ENCODE data around the gene HPCAL1. TPM values are rescaled to one million over a fixed set of nuclear protein-coding genes. Genes with fewer than 3 reads are reported as not detected.

Gene HPCAL1
- total and polyA plus RNA-seq, 12 donors, result 17.4 to 118 (median 61.3) TPM

DNA sequence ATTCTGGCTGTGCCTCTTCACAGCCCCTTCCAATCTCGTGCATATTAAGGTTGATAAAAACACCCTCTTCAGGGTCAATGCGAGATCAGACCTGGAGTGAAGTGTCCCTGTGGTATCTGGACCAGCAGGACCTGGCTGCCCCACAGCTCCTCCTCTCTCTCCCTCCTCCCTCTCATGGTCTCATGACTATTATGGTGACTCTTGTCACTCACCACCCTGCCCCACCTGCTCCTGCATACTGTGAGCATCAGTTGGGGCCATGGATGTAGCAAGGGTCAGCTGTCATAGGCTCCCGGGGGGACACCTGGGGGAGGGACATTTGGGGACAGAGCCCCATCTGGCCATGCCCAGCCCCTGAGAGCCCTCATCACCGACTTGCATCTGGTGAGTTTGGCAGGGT lies 95.2 kb downstream of the HPCAL1 start:
- 63 to 68% (median 65%) methylated on average over 4 of the region's 4 CpGs for WGBS, 4 donors
- Histone ChIP-seq H3K27me3 (no peaks in the 10 kb centered on the region), H3K9me3 (replicated peaks in 1 of 3) (no peaks in the 10 kb centered on the region), H3K36me3 (replicated peaks in 1 of 2) (no peaks in the 10 kb centered on the region), H3K4me3 (no peak overlapping the region), H3K4me1 (replicated peaks in 1 of 2) (peaks cover 7 to 30% of the 10 kb centered on the region in 2 donors), H3K27ac (peak overlapping the region in 1 of 5 donors; percentile 45)
- no peak for TF ChIP-seq POLR2A (IDR thresholded peaks at IDR 0.05)
- TF ChIP-seq, protein P1, sequence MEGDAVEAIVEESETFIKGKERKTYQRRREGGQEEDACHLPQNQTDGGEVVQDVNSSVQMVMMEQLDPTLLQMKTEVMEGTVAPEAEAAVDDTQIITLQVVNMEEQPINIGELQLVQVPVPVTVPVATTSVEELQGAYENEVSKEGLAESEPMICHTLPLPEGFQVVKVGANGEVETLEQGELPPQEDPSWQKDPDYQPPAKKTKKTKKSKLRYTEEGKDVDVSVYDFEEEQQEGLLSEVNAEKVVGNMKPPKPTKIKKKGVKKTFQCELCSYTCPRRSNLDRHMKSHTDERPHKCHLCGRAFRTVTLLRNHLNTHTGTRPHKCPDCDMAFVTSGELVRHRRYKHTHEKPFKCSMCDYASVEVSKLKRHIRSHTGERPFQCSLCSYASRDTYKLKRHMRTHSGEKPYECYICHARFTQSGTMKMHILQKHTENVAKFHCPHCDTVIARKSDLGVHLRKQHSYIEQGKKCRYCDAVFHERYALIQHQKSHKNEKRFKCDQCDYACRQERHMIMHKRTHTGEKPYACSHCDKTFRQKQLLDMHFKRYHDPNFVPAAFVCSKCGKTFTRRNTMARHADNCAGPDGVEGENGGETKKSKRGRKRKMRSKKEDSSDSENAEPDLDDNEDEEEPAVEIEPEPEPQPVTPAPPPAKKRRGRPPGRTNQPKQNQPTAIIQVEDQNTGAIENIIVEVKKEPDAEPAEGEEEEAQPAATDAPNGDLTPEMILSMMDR (IDR thresholded peaks at IDR 0.05), result no peak
- intact Hi-C loops (cut with DNase I), result no loop called here
- DNase-seq, result no peak

DNA sequence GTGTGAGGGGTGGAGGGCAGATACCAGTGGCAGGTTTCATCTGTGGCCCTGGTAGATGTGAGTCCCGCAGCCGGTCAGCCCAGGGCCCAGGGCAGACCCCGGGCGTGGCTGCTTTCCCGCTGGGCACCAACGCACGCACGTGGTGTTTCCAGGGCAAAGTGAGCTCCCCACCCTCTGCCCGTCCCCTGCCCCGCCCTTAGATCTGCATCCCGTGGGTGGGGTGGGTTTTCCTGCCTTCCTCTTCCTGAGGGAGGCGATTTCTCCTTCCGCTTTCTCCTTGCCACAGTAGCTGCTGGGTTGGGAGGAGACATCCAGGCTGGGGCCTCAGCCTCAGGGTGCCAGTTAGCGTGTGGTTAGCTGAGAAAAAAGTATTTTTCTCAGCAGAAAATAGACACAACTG lies 95.8 kb downstream of the HPCAL1 start:
- intact Hi-C loops (cut with DNase I), result no loop called here
- 67 to 79% (median 73%) methylated on average over 10 to 14 of the region's 14 CpGs for WGBS, 4 donors
- Histone ChIP-seq H3K9me3 (replicated peaks in 1 of 3) (no peaks in the 10 kb centered on the region), H3K4me1 (replicated peaks in 1 of 2) (peaks cover 7 to 24% of the 10 kb centered on the region in 2 donors), H3K36me3 (replicated peaks in 1 of 2) (no peaks in the 10 kb centered on the region), H3K27ac (peak overlapping the region in 1 of 5 donors; percentile 52), H3K4me3 (no peak overlapping the region), H3K27me3 (no peaks in the 10 kb centered on the region)
- no peak for TF ChIP-seq POLR2A (IDR thresholded peaks at IDR 0.05)
- TF ChIP-seq, protein P1 (IDR thresholded peaks at IDR 0.05), result no peak
- DNase-seq, result peak in 3 of 7 donors; percentile 39 to 54 (median 51)

DNA sequence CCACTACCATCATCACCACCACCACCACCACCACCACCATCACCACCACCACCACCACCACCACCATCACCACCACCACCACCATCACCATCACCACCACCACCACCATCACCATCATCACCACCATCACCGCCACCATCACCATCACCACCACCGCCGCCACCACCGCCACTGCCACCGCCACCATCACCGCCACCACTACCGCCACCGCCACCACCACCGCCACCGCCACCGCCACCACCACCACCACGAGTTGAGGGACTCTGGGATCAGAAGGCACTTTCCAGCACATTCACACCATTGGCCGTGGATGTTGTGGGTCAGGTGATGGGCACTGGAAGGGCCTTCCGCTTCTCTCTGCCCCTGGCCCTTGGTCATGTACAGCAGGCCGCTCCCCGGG lies 96.7 kb downstream of the HPCAL1 start:
- intact Hi-C loops (cut with DNase I), result no loop called here

DNA sequence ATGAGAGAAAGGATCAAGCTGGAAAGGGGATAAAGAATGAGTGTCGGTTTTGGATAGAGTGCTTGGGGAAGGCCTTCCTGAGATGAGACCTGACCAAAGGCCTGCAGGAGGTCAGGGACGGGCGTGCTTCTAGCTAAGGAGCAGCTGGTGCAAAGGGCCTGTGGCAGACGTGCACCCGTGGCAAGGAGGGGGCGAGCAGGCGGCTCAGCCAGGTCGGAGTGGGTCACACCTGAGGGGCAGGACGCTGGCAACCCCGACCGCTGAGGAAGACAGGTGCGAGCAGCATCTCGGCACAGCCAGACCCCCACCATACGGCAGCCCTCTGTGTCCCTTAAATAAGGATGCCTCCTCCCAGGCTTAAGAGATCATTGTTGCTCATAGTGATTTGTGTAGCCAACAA lies 97.3 kb downstream of the HPCAL1 start:
- TF ChIP-seq, protein P1 (IDR thresholded peaks at IDR 0.05), result no peak
- no peak for TF ChIP-seq POLR2A (IDR thresholded peaks at IDR 0.05)
- Histone ChIP-seq H3K27ac (peak overlapping the region in 3 of 5 donors; percentile 34 to 73 (median 67)), H3K4me1 (replicated peaks in 1 of 2) (peaks cover 11 to 30% of the 10 kb centered on the region in 2 donors), H3K36me3 (replicated peaks in 1 of 2) (no peaks in the 10 kb centered on the region), H3K9me3 (replicated peaks in 1 of 3) (no peaks in the 10 kb centered on the region), H3K27me3 (no peaks in the 10 kb centered on the region), H3K4me3 (no peak overlapping the region)
- DNase-seq, result no peak
- intact Hi-C loops (cut with DNase I), result loop anchor here in 1 of 2 donors (5.0 kb wide), 1 partner anchor 93 kb away; no protein-coding TSS in a partner anchor
- WGBS, 4 donors, result 91 to 95% (median 92%) methylated on average over 4 to 14 of the region's 14 CpGs

More for the DNA sequence above, 96.7 kb downstream of the HPCAL1 start:
- Histone ChIP-seq H3K27ac (peak overlapping the region in 1 of 5 donors; percentile 73), H3K27me3 (no peaks in the 10 kb centered on the region), H3K4me1 (replicated peaks in 1 of 2) (peaks cover 7 to 24% of the 10 kb centered on the region in 2 donors), H3K9me3 (replicated peaks in 1 of 3) (no peaks in the 10 kb centered on the region), H3K36me3 (replicated peaks in 1 of 2) (no peaks in the 10 kb centered on the region), H3K4me3 (no peak overlapping the region)
- WGBS, 4 donors, result 81 to 91% (median 86%) methylated on average over 8 to 16 of the region's 16 CpGs
- no peak for DNase-seq
- TF ChIP-seq POLR2A (IDR thresholded peaks at IDR 0.05), result no peak
- TF ChIP-seq, protein P1 (IDR thresholded peaks at IDR 0.05), result no peak

All from adrenal gland (tissue), 12 donors.